Karpas-422 (cell line): ENCODE measurements around the gene MAZ. TPM values are rescaled to one million over a fixed set of nuclear protein-coding genes. Genes with fewer than 3 reads are reported as not detected.

Experiments used
- DNase-seq: peaks from one replicate; pipeline ENCODE4 v3.0.0-alpha.2; 2015
- H2AFZ ChIP-seq: fragments of 200-600 bp; sonication (generic); 2 replicates; pipeline ENCODE4 v1.6.1; 2014; ENCODE audit warnings: antibody characterized with exemption, low read length, mixed read lengths
- H3K27ac ChIP-seq: fragments of 200-600 bp; sonication (generic); 2 replicates; pipeline ENCODE4 v1.5.1; 2014; ENCODE audit warnings: mild to moderate bottlenecking, low read length, moderate library complexity
- H3K27me3 ChIP-seq: fragments of 200-600 bp; sonication (generic); 2 replicates; pipeline ENCODE4 v1.6.1; 2014; ENCODE audit warnings: low read length, mixed read lengths
- H3K36me3 ChIP-seq: fragments of 200-600 bp; sonication (generic); 2 replicates; pipeline ENCODE4 v1.6.1; 2014; ENCODE audit warnings: low read length, mixed read lengths; ENCODE audit not compliant: insufficient read depth
- H3K4me1 ChIP-seq: fragments of 200-600 bp; sonication (generic); 2 replicates; pipeline ENCODE4 v1.6.1; 2014; ENCODE audit warnings: mild to moderate bottlenecking, low read length, mixed read lengths
- H3K4me2 ChIP-seq: fragments of 200-600 bp; sonication (generic); 2 replicates; pipeline ENCODE4 v1.6.1; 2014; ENCODE audit warnings: low read length, low read depth, mild to moderate bottlenecking; ENCODE audit not compliant: poor library complexity, severe bottlenecking
- H3K4me3 ChIP-seq: fragments of 200-600 bp; sonication (generic); 2 replicates; pipeline ENCODE4 v1.5.1; 2014; ENCODE audit warnings: mild to moderate bottlenecking, antibody characterized with exemption, low read length, mixed read lengths
- H3K79me2 ChIP-seq: fragments of 200-600 bp; sonication (generic); 2 replicates; pipeline ENCODE4 v1.6.1; 2014; ENCODE audit warnings: mild to moderate bottlenecking, low read length, mixed read lengths
- H3K9ac ChIP-seq: fragments of 200-600 bp; sonication (generic); 2 replicates; pipeline ENCODE4 v1.6.0; 2014; ENCODE audit warnings: low read length
- H3K9me2 ChIP-seq: fragments of 200-600 bp; sonication (generic), shearing (Covaris generic); replicated peaks from 2 replicates; pipeline ENCODE4 v1.6.0; 2014; ENCODE audit warnings: mild to moderate bottlenecking, low read length, moderate library complexity; ENCODE audit not compliant: insufficient read depth
- H3K9me3 ChIP-seq: fragments of 300-700, 200-600 bp; sonication (generic); 2 replicates; pipeline ENCODE4 v1.6.1; 2014; ENCODE audit warnings: low read length, mixed read lengths
- H4K20me1 ChIP-seq: fragments of 200-600 bp; sonication (generic); 2 replicates; pipeline ENCODE4 v1.6.1; 2014; ENCODE audit warnings: mild to moderate bottlenecking, antibody characterized with exemption, low read length, low read depth; ENCODE audit not compliant: insufficient read depth
- total RNA-seq: library from RNA; depleted of rRNA; stranded (reverse); fragments of >200 nt; shearing (Covaris generic); gene quantifications from 2 replicates; pipeline ENCODE4 v1.2.3, GENCODE V29; 2014; ENCODE audit warnings: low replicate concordance

The MAZ gene
- total RNA-seq, 1 experiment from 2014 or later: 118 TPM

DNA sequence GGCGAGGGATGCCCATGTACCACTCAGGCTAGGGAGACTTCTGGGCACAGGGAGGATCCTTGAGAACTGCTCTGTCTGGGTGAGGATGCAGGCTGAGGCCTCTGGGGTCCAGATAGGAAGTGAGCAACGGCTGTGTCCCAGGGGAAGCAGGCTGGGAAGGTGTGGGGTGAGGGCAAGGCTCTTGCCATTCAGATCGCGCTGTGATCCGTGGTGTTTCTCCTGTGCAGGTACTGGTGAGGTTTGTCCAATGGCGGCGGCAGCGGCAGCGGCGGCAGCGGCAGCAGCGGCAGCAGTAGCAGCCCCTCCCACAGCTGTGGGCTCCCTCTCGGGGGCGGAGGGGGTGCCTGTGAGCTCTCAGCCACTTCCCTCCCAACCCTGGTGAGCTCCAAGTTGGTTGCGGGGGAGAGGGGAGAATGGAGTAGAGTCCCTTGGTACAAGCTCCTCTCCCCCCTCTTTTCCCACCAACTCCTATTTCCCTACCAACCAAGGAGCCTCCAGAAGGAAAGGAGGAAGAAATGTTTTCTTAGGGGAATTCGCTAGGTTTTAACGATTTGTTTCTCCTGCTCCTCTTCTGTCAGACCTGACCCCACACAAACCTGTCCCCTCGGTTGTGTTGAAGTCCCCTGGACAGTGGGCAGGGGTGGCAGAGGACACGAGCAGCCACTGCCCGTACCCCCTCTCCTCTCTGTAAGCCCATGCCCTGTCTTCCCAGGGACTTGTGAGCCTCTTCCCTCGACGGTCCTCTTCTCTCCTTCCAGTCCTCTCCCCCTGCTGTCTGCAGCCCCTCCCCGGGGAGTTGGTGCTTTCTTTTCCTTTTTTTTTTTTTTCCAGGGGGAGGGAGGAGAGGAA is 3.7 kb downstream of the MAZ start:
- H3K27me3 ChIP-seq: no peaks in the 10 kb centered on the region
- peak overlapping the region; percentile 96 for H3K9ac ChIP-seq
- H3K36me3 ChIP-seq: peaks cover 23% of the 10 kb centered on the region
- peak overlapping the region; percentile 80 for H3K4me2 ChIP-seq
- H3K27ac ChIP-seq: peak overlapping the region; percentile 57
- H2AFZ ChIP-seq: no peak overlapping the region
- peaks cover 73% of the 10 kb centered on the region for H3K4me1 ChIP-seq
- H3K79me2 ChIP-seq: peaks cover 25% of the 10 kb centered on the region
- H3K9me3 ChIP-seq: no peaks in the 10 kb centered on the region
- peak; percentile 62 for DNase-seq
- H3K9me2 ChIP-seq: no peaks in the 10 kb centered on the region
- peaks cover 20% of the 10 kb centered on the region for H4K20me1 ChIP-seq
- H3K4me3 ChIP-seq: peak overlapping the region; percentile 75; the same call in 1 of the 2 replicates

DNA sequence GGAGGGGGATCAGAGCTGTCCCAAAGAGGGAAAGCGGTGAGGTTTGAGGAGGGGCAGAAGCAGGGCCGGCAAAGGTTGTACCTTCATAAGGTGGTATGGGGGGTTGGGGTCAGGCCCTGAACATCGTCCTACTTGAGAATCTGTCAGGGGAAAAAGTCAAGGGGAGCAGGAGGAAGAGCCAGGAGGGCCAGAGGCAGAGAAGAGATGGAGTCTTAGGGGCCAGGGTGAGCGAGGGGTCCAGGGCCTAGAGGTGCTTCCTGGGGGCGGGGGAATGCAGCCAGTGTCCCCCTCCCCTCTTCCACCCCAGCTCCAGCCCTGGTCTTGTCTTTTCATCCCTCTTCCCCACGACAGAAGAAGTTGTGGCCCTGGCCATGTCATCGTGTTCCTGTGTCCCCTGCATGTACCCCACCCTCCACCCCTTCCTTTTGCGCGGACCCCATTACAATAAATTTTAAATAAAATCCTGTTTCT is 4.4 kb downstream of the MAZ start:
- Histone ChIP-seq H3K9me3 (no peaks in the 10 kb centered on the region), H3K79me2 (peaks cover 25% of the 10 kb centered on the region), H3K4me3 (peak overlapping the region; percentile 75; the same call in 1 of the 2 replicates), H3K27ac (peak overlapping the region; percentile 57), H4K20me1 (peaks cover 20% of the 10 kb centered on the region), H3K4me2 (peak overlapping the region; percentile 80), H2AFZ (no peak overlapping the region), H3K4me1 (peaks cover 77% of the 10 kb centered on the region), H3K36me3 (peaks cover 23% of the 10 kb centered on the region), H3K9me2 (no peaks in the 10 kb centered on the region), H3K27me3 (no peaks in the 10 kb centered on the region), H3K9ac (peak overlapping the region; percentile 96)
- DNase-seq: peak; percentile 61

GRCh38 chr16:29811170-29811895 is 5.0 kb downstream of the MAZ start:
- Histone ChIP-seq H3K4me3 (peak overlapping the region; percentile 75; the same call in 1 of the 2 replicates), H3K4me2 (peak overlapping the region; percentile 80), H3K9me3 (no peaks in the 10 kb centered on the region), H3K4me1 (peaks cover 77% of the 10 kb centered on the region), H2AFZ (no peak overlapping the region), H3K79me2 (peaks cover 25% of the 10 kb centered on the region), H3K27me3 (no peaks in the 10 kb centered on the region), H3K9ac (peak overlapping the region; percentile 96), H3K36me3 (peaks cover 23% of the 10 kb centered on the region), H4K20me1 (peaks cover 20% of the 10 kb centered on the region), H3K27ac (peak overlapping the region; percentile 57), H3K9me2 (no peaks in the 10 kb centered on the region)
- DNase-seq: peak; percentile 93

DNA sequence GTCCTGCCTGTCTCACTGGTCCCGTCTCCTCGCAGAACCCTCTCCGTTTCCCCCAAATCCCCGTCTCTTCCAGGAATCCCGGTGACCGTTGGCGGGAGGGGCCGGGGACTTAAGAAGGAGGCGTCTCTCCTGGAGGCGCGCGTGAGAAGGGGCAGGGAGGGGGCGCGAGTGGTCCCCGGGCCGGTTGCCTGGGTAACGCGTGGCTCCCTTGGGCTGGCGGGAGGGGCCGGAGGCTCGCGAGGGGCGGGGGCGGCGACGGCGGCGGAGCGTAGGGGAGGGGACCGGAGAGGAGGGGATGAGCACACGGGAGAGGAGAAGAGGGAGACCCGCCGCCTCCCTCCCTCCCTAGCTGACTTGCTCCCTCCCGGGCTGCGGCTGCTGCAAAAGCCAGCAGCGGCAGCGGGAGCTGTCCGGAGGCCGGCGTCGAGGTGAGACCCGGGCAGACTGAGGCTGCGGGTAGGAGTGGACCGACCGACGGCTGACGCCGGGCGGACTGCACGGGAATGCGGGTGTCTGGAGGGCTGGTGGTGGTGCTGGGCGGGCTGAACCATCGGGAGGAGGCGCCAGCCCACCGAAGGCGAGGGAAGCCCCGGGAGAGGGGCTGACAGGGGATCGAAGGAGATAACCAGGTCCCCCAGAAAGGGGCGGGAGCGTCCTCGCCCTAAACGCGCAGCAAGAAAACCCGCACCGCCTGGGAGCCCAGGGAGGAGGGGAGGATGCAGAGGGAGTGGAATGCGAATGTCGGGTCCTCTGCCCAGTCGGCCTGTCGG is 5.8 kb downstream of the MAZ start, which contains the start of gene PRRT2:
Gene PRRT2 (plus strand): TSS at position 298 of the 770 bp plus-strand sequence. CDS start 862 bp downstream, outside the sequence.
- Histone ChIP-seq H3K27me3 (no peaks in the 10 kb centered on the region), H3K9ac (peak within 1 kb of the TSS; percentile 96), H3K4me1 (peaks cover 78% of the 10 kb centered on the region), H2AFZ (no peak within 1 kb of the TSS), H3K27ac (peak within 1 kb of the TSS; percentile 57), H3K9me3 (no peaks in the 10 kb centered on the region), H3K79me2 (peaks cover 32% of the 10 kb centered on the region), H3K36me3 (peaks cover 23% of the 10 kb centered on the region), H4K20me1 (peaks cover 20% of the 10 kb centered on the region), H3K9me2 (no peaks in the 10 kb centered on the region), H3K4me2 (peak within 1 kb of the TSS; percentile 80), H3K4me3 (peak within 1 kb of the TSS; percentile 75; the same call in 1 of the 2 replicates)
- peak; percentile 76 for DNase-seq

GRCh38 chr16:29812754-29813643 is 6.7 kb downstream of the MAZ start:
- Histone ChIP-seq H3K4me1 (peaks cover 80% of the 10 kb centered on the region), H4K20me1 (peaks cover 20% of the 10 kb centered on the region), H3K27me3 (no peaks in the 10 kb centered on the region), H3K36me3 (peaks cover 24% of the 10 kb centered on the region), H3K9me3 (no peaks in the 10 kb centered on the region), H3K4me2 (no peak overlapping the region), H3K4me3 (no peak overlapping the region), H2AFZ (no peak overlapping the region), H3K9ac (peak overlapping the region; percentile 87), H3K27ac (peak overlapping the region; percentile 11), H3K79me2 (peaks cover 24% of the 10 kb centered on the region), H3K9me2 (no peaks in the 10 kb centered on the region)
- DNase-seq: no peak

DNA sequence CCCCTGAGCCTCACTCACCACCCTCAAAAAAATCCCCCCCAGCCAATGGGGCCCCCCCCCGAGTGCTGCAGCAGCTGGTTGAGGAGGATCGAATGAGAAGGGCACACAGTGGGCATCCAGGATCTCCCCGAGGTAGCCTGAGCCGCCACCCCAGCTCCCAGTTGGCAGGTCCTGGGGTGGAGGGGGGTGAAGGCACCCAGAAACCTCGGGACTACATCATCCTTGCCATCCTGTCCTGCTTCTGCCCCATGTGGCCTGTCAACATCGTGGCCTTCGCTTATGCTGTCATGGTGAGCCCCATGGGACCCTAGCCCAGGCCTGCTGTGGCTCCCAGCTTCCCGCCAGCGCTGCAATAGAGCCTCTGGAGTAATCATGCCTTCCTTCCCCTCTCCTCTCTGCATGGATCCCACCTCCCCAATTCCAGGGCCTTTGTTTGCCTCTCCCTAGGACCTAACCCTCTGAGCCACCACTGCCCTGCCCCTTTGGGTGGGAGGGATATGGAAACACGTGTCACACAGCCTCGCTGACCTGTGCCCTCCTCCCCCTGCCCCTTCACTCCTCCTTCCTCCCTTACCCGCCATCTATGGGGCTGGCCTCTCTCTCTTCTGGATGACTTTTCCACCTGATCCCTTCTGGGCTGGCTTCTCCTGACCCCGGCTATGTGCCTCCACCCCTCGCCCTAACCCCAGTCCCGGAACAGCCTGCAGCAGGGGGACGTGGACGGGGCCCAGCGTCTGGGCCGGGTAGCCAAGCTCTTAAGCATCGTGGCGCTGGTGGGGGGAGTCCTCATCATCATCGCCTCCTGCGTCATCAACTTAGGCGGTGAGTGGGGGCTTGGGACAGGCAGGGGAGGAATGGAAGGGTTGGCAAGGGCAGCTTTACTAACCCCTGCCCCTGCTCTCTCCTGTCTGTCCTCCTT is 7.6 kb downstream of the MAZ start:
- Histone ChIP-seq H3K9ac (peak overlapping the region; percentile 87), H3K4me1 (peaks cover 80% of the 10 kb centered on the region), H3K27me3 (no peaks in the 10 kb centered on the region), H3K36me3 (peaks cover 20% of the 10 kb centered on the region), H3K4me2 (peak overlapping the region; percentile 100), H3K9me2 (no peaks in the 10 kb centered on the region), H3K27ac (peak overlapping the region; percentile 89), H3K4me3 (peak overlapping the region; percentile 83; the same call in 1 of the 2 replicates), H3K9me3 (no peaks in the 10 kb centered on the region), H2AFZ (no peak overlapping the region), H4K20me1 (peaks cover 11% of the 10 kb centered on the region), H3K79me2 (peaks cover 15% of the 10 kb centered on the region)
- DNase-seq: no peak
